ENCODE measurements around the gene SATB2. TPM values are rescaled to one million over a fixed set of nuclear protein-coding genes. Genes with fewer than 3 reads are reported as not detected.

Gene SATB2
- polyA plus RNA-seq, 1 of the 3 experiments (the other 2 are of a cell fraction), result 0.13 TPM

GRCh38 chr2:199383021-199383420, 74.7 kb downstream of the SATB2 start:
- Histone ChIP-seq H3K79me2 (ENCODE audit: insufficient read depth) (no peaks in the 10 kb centered on the region), H2AFZ (ENCODE audit: low read depth) (no peak overlapping the region), H3F3A (replicated peaks; ENCODE audit: insufficient read depth) (no peaks in the 10 kb centered on the region), H3K36me3 (replicated peaks in 1 of 2; ENCODE audit: control insufficient read depth in 1 of 2, insufficient read depth in 2 of 2, low read length in 1 of 2) (no peaks in the 10 kb centered on the region), H3K27me3 (ENCODE audit: insufficient read depth) (peaks cover 15% of the 10 kb centered on the region; the same call in 1 of the 2 replicates), H3K27ac (ENCODE audit: low read depth in 2 of 2, low read length in 1 of 2) (no peak overlapping the region), H3K4me3 (ENCODE audit: low read depth in 2 of 2, low read length in 1 of 2) (no peak overlapping the region), H3K9ac (no peak overlapping the region), H3K4me2 (no peak overlapping the region), H3K4me1 (ENCODE audit: control insufficient read depth in 1 of 2, insufficient read depth in 2 of 2, low read depth in 1 of 2, low read length in 1 of 2) (no peaks in the 10 kb centered on the region), H4K20me1 (ENCODE audit: insufficient read depth) (no peaks in the 10 kb centered on the region), H3K9me2 (0 out of 2 replicates have a peak, but pooled peaks cover 3% of the 10 kb centered on the region), H3K9me3 (no peaks in the 10 kb centered on the region)
- 25% methylated on average over 4 of the region's 4 CpGs for WGBS (ENCODE audit: low lambda C conversion rate)
- POLR2A ChIA-PET, result no interaction called here
- CTCF ChIA-PET, result no interaction called here
- TF ChIP-seq RFX5 (IDR thresholded peaks at IDR 0.05; ENCODE audit: low read length) (no peak), IRF3 (IDR thresholded peaks at IDR 0.05; ENCODE audit: low read depth, low read length) (no peak), POLR2AphosphoS5 (IDR thresholded peaks at IDR 0.05; ENCODE audit: low read depth, low read length) (no peak), SMC3 (IDR thresholded peaks at IDR 0.05; ENCODE audit: low read depth, low read length) (no peak), EP300 (IDR thresholded peaks at IDR 0.05; ENCODE audit: borderline replicate concordance in 1 of 2, low read depth in 1 of 2, low read length in 1 of 2) (no peak), MAX (IDR thresholded peaks at IDR 0.05; ENCODE audit: low read depth) (no peak), REST (IDR thresholded peaks at IDR 0.05; ENCODE audit: low read depth, low read length) (no peak), PBX3 (IDR thresholded peaks at IDR 0.05) (no peak), CTCF (IDR thresholded peaks at IDR 0.05) (no peak), FOXJ3 (CRISPR knock-in tag; IDR thresholded peaks at IDR 0.05) (no peak), CHD2 (IDR thresholded peaks at IDR 0.05; ENCODE audit: low read length, partially characterized antibody) (no peak)
- no peak for DNase-seq
